ENCODE data around the gene OR51B6.

DNA sequence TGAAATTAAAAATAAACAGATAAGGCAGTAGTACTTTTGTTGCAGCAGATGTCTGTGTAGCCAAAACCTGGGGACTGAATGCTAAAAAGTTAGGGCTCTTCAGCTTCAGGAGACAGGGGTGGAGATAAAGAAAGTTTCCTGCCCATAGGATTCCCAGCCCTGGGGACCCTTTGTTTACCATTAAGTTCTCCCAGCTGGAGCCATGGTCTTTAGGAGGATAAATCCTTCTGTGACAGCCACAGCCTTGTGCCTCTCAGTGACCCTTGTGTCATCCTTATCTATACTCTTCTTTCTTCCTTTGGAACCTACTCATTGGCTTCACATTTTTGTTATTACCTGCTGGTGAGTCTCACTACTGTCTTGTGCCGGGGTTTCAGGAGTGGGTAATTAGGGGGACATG is 32.3 kb downstream of the OR51B6 start, which contains the start of gene OR51M1:
- TF ChIP-seq, protein P1, sequence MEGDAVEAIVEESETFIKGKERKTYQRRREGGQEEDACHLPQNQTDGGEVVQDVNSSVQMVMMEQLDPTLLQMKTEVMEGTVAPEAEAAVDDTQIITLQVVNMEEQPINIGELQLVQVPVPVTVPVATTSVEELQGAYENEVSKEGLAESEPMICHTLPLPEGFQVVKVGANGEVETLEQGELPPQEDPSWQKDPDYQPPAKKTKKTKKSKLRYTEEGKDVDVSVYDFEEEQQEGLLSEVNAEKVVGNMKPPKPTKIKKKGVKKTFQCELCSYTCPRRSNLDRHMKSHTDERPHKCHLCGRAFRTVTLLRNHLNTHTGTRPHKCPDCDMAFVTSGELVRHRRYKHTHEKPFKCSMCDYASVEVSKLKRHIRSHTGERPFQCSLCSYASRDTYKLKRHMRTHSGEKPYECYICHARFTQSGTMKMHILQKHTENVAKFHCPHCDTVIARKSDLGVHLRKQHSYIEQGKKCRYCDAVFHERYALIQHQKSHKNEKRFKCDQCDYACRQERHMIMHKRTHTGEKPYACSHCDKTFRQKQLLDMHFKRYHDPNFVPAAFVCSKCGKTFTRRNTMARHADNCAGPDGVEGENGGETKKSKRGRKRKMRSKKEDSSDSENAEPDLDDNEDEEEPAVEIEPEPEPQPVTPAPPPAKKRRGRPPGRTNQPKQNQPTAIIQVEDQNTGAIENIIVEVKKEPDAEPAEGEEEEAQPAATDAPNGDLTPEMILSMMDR (IDR thresholded peaks at IDR 0.05): no peak
- TF ChIP-seq POLR2A (IDR thresholded peaks at IDR 0.05): no peak

Data from ovary (tissue), 3 donors.